Ishikawa (cell line): ENCODE data around the gene RTL5.

Experiments
- EGR1 ChIP-seq: IDR thresholded peaks from 2 replicates; pipeline ENCODE4 v1.6.1; 2012
- EP300 ChIP-seq: IDR thresholded peaks from 2 replicates; pipeline ENCODE4 v1.6.1; 2012; ENCODE audit warnings: borderline replicate concordance
- MAX ChIP-seq: IDR thresholded peaks from 2 replicates; pipeline ENCODE4 v1.6.1; 2012
- NFIC ChIP-seq: IDR thresholded peaks from 2 replicates; pipeline ENCODE4 v1.6.1; 2012
- RAD21 ChIP-seq: IDR thresholded peaks from 2 replicates; pipeline ENCODE4 v1.6.1; 2012; ENCODE audit warnings: low read depth
- TAF1 ChIP-seq: IDR thresholded peaks from 2 replicates; pipeline ENCODE4 v1.6.1; 2012; ENCODE audit warnings: low read depth, mild to moderate bottlenecking
- TEAD4 ChIP-seq: IDR thresholded peaks from 2 replicates; pipeline ENCODE4 v1.6.1; 2012
- ZBTB7A ChIP-seq: IDR thresholded peaks from 2 replicates; pipeline ENCODE4 v1.6.1; 2012; ENCODE audit warnings: low read depth
- TF ChIP-seq, protein P1 (sequence below): IDR thresholded peaks from 2 replicates; pipeline ENCODE4 v1.6.1; 2012; ENCODE audit warnings: low read depth, mild to moderate bottlenecking

DNA sequence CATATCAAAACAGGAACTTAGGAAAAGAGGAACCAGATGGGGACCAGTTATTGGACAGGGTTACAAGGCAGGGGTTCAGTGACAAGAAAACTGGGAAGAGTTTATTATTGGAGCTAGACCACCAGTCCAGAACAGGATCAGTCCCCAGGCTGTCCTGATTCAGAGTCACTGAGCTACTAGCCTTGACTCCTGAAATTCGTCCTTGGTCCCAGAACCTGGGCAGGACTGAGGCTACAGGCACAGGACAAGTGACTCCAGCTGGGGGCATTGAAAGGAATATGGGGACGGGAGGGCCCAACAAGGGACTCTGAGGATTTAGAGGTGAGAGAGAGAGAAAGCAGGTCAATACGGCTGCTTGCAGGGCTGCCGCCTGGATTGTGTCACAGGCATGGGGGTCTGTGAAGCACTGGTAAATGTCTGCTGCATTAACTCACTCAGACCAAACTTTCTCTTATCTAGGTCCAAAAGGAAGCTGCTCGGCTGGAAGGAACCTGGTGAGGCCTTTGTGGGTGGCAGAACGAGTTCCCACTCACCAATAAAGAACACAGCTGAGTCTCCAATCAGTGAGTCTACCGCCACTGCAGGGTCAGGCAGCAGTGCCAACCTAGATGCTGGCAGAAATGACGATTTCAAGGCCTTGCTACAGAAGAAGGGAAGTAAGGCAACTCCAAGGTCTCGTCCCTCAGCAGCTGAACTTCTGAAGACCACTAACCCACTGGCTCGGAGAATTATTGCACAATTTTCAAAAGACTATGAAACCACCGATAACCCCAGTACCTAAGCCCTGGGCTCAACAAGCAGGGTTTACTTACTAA lies 11.3 kb upstream of the RTL5 start:
- TF ChIP-seq TAF1 (no peak), EP300 (no peak), EGR1 (no peak), MAX (no peak), NFIC (no peak), ZBTB7A (no peak), RAD21 (no peak), TEAD4 (no peak)
- TF ChIP-seq, protein P1, sequence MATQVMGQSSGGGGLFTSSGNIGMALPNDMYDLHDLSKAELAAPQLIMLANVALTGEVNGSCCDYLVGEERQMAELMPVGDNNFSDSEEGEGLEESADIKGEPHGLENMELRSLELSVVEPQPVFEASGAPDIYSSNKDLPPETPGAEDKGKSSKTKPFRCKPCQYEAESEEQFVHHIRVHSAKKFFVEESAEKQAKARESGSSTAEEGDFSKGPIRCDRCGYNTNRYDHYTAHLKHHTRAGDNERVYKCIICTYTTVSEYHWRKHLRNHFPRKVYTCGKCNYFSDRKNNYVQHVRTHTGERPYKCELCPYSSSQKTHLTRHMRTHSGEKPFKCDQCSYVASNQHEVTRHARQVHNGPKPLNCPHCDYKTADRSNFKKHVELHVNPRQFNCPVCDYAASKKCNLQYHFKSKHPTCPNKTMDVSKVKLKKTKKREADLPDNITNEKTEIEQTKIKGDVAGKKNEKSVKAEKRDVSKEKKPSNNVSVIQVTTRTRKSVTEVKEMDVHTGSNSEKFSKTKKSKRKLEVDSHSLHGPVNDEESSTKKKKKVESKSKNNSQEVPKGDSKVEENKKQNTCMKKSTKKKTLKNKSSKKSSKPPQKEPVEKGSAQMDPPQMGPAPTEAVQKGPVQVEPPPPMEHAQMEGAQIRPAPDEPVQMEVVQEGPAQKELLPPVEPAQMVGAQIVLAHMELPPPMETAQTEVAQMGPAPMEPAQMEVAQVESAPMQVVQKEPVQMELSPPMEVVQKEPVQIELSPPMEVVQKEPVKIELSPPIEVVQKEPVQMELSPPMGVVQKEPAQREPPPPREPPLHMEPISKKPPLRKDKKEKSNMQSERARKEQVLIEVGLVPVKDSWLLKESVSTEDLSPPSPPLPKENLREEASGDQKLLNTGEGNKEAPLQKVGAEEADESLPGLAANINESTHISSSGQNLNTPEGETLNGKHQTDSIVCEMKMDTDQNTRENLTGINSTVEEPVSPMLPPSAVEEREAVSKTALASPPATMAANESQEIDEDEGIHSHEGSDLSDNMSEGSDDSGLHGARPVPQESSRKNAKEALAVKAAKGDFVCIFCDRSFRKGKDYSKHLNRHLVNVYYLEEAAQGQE: no peak
